Chondrocyte (in vitro differentiated cells): ENCODE measurements around the gene ABCB8. TPM values are rescaled to one million over a fixed set of nuclear protein-coding genes. Genes with fewer than 3 reads are reported as not detected.

Source experiments
- DNase-seq: peaks from one replicate; pipeline ENCODE4 v3.0.0; 2021; ENCODE audit warnings: mixed read lengths, low spot score
- H3K27ac Mint-ChIP-seq: one replicate; pipeline ENCODE4 v1.8.0; 2021; ENCODE audit warnings: mild to moderate bottlenecking, moderate library complexity, mixed read lengths; ENCODE audit not compliant: unreplicated experiment
- H3K27me3 Mint-ChIP-seq: 2 replicates; pipeline ENCODE4 v1.8.0; 2021; ENCODE audit warnings: low read depth, mixed read lengths
- H3K36me3 Mint-ChIP-seq: 2 replicates; pipeline ENCODE4 v1.8.0; 2021; ENCODE audit warnings: low read depth, mixed read lengths
- H3K4me1 Mint-ChIP-seq: 2 replicates; pipeline ENCODE4 v1.8.0; 2021; ENCODE audit warnings: low read depth, mild to moderate bottlenecking, mixed read lengths
- H3K4me3 Mint-ChIP-seq: one replicate; pipeline ENCODE4 v1.8.0; 2021; ENCODE audit warnings: mild to moderate bottlenecking, moderate library complexity, mixed read lengths; ENCODE audit not compliant: unreplicated experiment
- H3K9me3 Mint-ChIP-seq: 2 replicates; pipeline ENCODE4 v1.8.0; 2021; ENCODE audit warnings: low read depth, mixed read lengths
- total RNA-seq: library from RNA; stranded (reverse); gene quantifications from 3 replicates; pipeline ENCODE4 v1.2.1, GENCODE V29; 2021
- TF ChIP-seq, protein P1 (sequence below): fragments of 200-600 bp; sonication (generic); IDR thresholded peaks from 2 replicates; pipeline ENCODE4 v1.5.0; 2021; ENCODE audit warnings: antibody characterized with exemption, mild to moderate bottlenecking, moderate library complexity

Gene ABCB8
- total RNA-seq, 1 donor from 2014 or later, result 30.2 TPM

DNA sequence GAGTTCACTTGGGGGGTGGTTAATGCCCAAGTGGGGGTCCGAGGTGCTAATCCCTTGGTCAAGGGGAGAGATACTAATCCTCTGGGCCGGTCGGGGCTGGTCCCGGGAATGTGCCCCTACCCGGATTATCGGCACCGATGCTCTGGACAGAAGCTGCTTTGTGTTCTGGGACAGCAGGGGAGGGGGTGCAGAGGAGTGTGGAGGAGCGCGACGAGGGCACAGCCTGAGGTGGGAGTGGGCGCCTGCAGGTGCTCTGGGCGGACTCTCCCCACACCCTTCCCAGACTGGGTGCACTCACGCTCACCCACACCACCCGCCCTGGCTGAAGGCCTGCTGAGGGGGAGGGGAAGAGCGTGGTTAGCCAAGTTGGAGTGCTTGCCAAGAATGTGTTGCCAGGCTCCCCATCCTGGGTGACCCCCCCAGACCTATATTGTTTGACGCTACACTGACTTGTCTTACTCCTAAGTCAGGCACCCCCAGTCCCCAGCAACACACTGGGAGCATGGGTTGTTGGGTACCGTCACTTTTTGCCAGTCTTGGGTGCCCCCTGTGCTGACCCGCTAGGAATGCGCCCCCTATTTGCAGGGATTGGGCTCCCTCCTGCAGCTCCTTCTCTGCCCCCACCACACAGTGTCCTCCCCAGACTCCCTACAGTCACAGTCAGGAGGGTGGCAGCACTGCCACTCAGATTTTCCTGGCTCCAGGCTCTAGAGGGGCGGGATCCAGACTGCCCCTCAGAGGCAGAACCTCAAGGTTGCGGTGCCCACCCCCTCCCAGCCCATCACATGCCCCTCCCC, 32.4 kb downstream of the ABCB8 start:
- peaks cover 7% of the 10 kb centered on the region for H3K36me3 Mint-ChIP-seq
- H3K27me3 Mint-ChIP-seq, result no peaks in the 10 kb centered on the region
- no peaks in the 10 kb centered on the region for H3K9me3 Mint-ChIP-seq
- peak overlapping the region; percentile 96 for H3K4me3 Mint-ChIP-seq
- H3K4me1 Mint-ChIP-seq, result peaks cover 53% of the 10 kb centered on the region
- H3K27ac Mint-ChIP-seq, result peak overlapping the region; percentile 97
- DNase-seq, result no peak
- TF ChIP-seq, protein P1, sequence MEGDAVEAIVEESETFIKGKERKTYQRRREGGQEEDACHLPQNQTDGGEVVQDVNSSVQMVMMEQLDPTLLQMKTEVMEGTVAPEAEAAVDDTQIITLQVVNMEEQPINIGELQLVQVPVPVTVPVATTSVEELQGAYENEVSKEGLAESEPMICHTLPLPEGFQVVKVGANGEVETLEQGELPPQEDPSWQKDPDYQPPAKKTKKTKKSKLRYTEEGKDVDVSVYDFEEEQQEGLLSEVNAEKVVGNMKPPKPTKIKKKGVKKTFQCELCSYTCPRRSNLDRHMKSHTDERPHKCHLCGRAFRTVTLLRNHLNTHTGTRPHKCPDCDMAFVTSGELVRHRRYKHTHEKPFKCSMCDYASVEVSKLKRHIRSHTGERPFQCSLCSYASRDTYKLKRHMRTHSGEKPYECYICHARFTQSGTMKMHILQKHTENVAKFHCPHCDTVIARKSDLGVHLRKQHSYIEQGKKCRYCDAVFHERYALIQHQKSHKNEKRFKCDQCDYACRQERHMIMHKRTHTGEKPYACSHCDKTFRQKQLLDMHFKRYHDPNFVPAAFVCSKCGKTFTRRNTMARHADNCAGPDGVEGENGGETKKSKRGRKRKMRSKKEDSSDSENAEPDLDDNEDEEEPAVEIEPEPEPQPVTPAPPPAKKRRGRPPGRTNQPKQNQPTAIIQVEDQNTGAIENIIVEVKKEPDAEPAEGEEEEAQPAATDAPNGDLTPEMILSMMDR, result peak; percentile 64

DNA sequence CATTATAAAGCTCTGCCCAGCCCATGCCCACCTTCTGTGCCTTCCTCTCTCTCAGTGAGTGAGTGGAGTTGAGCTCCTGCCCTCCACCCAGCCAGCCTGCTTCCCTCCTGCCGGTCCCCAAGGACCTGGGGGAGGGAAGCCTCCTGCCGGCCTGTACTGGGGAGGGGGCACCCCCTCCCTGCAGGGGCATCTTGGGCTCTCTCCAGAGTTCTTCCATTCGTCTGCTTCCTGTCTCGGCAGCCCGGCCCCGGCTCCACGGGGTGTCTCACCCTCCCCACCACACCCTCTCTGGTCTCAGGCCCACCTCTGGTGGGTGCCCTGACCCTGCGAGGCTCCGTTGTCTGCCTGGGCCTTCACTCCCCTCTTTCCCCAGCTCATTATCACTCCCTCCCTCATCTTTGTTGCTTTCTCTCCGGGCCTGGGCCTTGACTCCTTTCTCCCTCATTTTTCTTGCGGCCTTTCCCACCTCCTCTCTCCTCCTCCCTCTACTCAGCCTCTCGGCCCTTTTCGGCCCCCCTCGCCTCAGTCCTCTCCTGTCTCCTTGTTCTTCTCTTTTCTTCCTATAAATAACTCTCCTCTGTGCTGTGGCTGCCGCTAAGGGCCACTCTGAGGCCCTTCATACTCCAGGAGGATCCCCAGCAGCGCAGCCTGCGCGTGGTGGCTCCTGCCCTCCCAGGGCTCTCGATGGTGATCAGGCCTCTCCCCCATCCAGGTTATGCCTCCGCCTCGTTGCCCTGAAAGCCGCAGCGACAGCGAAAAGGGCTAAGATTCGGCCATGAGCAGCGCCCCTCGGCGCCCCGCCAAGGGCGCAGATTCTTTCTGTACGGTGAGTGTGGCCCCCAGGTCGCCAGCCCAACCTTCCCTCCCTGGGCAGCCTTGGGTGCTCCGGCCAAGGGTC, 33.2 kb downstream of the ABCB8 start:
- peaks cover 7% of the 10 kb centered on the region for H3K36me3 Mint-ChIP-seq
- TF ChIP-seq, protein P1, result no peak

DNA sequence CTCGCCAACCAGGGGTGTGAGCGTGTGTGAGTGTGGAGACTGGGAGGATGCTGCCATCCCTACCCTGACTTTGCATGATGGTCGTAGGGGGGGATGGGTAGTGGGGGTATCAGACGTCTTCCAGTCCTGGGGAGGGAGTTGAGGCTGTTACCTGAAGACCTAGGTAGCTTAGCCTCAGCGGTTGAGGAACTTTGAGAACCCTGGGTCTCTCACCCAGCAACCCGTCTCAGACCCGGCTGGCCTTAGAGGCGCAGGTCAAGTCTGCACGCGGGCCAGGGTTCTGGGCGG, 33.8 kb downstream of the ABCB8 start:
- Mint-ChIP-seq H3K4me1 (peaks cover 43% of the 10 kb centered on the region), H3K27me3 (no peaks in the 10 kb centered on the region), H3K36me3 (peaks cover 9% of the 10 kb centered on the region), H3K9me3 (no peaks in the 10 kb centered on the region), H3K4me3 (peak overlapping the region; percentile 96), H3K27ac (peak overlapping the region; percentile 97)
- no peak for DNase-seq
- TF ChIP-seq, protein P1, result no peak

More for the DNA sequence above, 33.2 kb downstream of the ABCB8 start:
- peak overlapping the region; percentile 97 for H3K27ac Mint-ChIP-seq
- no peaks in the 10 kb centered on the region for H3K9me3 Mint-ChIP-seq
- H3K4me1 Mint-ChIP-seq, result peaks cover 49% of the 10 kb centered on the region
- DNase-seq, result no peak
- peak overlapping the region; percentile 96 for H3K4me3 Mint-ChIP-seq
- no peaks in the 10 kb centered on the region for H3K27me3 Mint-ChIP-seq

DNA sequence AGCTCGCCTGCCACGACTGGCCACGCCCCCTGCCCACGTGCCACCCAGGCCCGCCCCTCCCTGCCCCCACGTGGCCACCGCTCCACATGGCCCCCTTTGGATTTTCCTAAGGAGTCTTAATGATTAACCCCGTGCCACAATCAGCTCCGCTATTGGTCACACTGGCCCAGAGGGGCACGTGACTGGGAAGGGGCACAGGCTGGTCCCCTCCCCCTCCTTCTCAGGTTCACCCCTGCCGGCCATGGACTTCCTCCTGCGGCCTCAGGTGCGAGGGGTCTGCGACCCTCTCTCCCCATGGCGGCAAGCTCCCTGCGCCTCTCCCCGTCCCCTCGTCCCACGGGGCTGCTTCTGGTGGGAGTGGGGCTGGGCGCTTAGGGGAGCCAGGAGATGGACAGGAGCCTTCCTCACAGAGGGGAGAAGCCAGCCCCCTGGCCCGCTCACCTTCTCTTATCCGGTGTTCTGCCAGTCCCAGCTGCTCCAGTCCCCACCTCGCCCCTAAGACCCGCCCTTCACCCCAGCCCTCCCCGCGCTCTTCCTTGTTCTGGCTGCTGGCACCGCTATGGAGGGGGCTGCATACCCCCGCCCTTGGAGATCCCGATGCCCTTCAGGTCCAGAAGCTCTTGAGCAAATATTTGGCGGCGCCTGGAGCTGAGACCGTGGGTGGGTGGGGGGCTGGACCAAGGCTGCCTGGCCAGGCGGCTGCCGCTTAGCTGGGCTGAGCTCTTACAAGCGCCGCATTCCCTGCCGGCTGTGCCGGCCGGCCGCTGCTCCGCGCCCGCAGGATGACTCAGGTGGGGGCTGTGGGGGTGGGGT, 34.4 kb downstream of the ABCB8 start:
- Mint-ChIP-seq H3K27ac (peak overlapping the region; percentile 97), H3K27me3 (no peaks in the 10 kb centered on the region), H3K36me3 (peaks cover 9% of the 10 kb centered on the region), H3K9me3 (no peaks in the 10 kb centered on the region), H3K4me3 (peak overlapping the region; percentile 96), H3K4me1 (peaks cover 42% of the 10 kb centered on the region)
- TF ChIP-seq, protein P1, result no peak
- no peak for DNase-seq

DNA sequence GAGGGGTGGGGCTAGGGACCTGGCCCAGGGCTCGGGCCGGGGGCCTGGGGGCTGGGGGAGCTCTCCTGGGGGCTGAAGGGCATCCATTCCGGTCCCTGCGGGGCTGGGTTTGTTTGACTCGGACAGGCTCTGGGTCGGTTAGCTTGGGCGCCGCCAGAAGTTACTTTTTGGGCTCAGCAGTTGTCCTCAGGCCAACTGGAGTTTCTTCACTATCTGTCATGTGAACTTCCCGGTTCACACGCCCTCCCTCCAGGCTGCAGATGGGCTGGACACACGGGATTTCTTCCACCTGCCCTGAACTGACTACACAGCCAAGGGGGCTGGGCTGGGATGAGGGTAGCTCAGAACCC, 34.9 kb downstream of the ABCB8 start:
- Mint-ChIP-seq H3K9me3 (no peaks in the 10 kb centered on the region), H3K36me3 (peaks cover 12% of the 10 kb centered on the region), H3K27ac (peak overlapping the region; percentile 87), H3K4me1 (peaks cover 47% of the 10 kb centered on the region), H3K4me3 (peak overlapping the region; percentile 96), H3K27me3 (no peaks in the 10 kb centered on the region)
- TF ChIP-seq, protein P1, result no peak
- DNase-seq, result no peak
